ENCODE data around the gene KRT77.

DNA sequence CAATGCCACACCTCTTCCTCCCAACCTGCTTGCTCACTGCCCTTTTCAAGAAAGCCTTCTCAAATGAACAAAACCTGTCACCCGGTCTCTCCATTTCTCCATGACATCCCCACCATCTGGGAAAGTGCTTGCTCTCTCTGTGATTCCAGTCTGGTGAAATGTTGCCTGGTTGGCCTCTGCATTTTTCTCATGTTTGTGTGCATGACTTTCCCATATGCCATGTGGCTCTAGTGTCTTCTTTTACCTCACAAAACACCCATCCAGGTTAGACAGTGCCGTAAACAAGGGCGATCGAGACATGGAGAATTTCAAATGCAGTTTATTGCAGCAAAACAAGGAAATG, 28.9 kb downstream of the KRT77 start:
- TF ChIP-seq POLR2A (IDR thresholded peaks at IDR 0.05; ENCODE audit: low read depth, low read length) (no peak), POLR2AphosphoS5 (IDR thresholded peaks at IDR 0.05; ENCODE audit: low read depth, low read length) (no peak), TAF1 (IDR thresholded peaks at IDR 0.05; ENCODE audit: borderline replicate concordance, low read depth, low read length) (no peak)

Measured in GM12892 (cell line).